ENCODE data around the gene SMG7. TPM values are rescaled to one million over a fixed set of nuclear protein-coding genes. Genes with fewer than 3 reads are reported as not detected.

Gene SMG7
- total RNA-seq, 3 donors from 2014 or later (not counting 1 experiment from before 2014, with no cell fraction given), result 56.5 to 78.5 (median 75.6) TPM

GRCh38 chr1:183449223-183449770, 23.0 kb upstream of the SMG7 start:
- H3K9me3 ChIP-seq (ENCODE audit: control insufficient read depth, insufficient read depth, low read length), result no peaks in the 10 kb centered on the region
- H3K4me3 ChIP-seq (ENCODE audit: low read length), result no peak overlapping the region
- H3K4me1 Mint-ChIP-seq, result no peaks in the 10 kb centered on the region
- H3K27me3 ChIP-seq (ENCODE audit: control insufficient read depth, insufficient read depth, low read length), result no peaks in the 10 kb centered on the region
- no peak overlapping the region for H3K4me3 Mint-ChIP-seq
- H3K36me3 Mint-ChIP-seq, result no peaks in the 10 kb centered on the region
- 88% methylated on average over 11 of the region's 13 CpGs for WGBS (ENCODE audit: insufficient coverage)
- intact Hi-C loops (cut with micrococcal nuclease), result no loop called here
- H3K27me3 Mint-ChIP-seq (ENCODE audit: low read depth in 2 of 2), result peaks cover 0 to 11% of the 10 kb centered on the region in 2 donors
- ATAC-seq, result no peak
- no peaks in the 10 kb centered on the region for H3K9me3 Mint-ChIP-seq
- no peak for TF ChIP-seq CTCF (IDR thresholded peaks at IDR 0.05)
- no peaks in the 10 kb centered on the region for H3K36me3 ChIP-seq (ENCODE audit: control insufficient read depth, insufficient read depth, low read length)
- no peaks in the 10 kb centered on the region for H3K4me1 ChIP-seq (ENCODE audit: control insufficient read depth, insufficient read depth, low read length)
- no peak overlapping the region for H3K27ac Mint-ChIP-seq
- no peak overlapping the region for H3K27ac ChIP-seq (ENCODE audit: low read length)
- no peak for DNase-seq

DNA sequence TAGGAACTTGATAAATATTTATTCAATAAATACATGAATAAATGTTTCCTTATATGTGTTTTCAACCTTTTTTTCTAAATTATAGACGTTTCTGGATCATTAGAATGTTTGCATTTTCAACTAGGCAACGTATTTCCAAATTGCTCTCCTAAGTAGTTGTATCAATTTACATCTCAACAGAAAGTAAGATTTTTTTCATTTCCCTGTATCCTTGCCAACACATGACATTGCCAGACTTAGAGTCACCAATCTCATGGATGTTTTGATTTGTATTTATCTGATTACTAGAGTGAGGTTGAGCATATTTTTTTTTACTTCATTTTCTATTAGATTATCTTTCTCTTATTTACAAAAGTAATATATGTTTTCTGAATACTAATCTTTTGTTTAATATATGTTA, 22.2 kb upstream of the SMG7 start:
- intact Hi-C loops (cut with micrococcal nuclease), result no loop called here
- no peak overlapping the region for H3K27ac ChIP-seq (ENCODE audit: low read length)
- TF ChIP-seq CTCF (IDR thresholded peaks at IDR 0.05), result no peak
- Mint-ChIP-seq H3K27me3 (ENCODE audit: low read depth in 2 of 2) (peaks cover 5 to 19% of the 10 kb centered on the region in 2 donors), H3K4me1 (no peaks in the 10 kb centered on the region), H3K27ac (no peak overlapping the region), H3K36me3 (no peaks in the 10 kb centered on the region), H3K4me3 (no peak overlapping the region), H3K9me3 (no peaks in the 10 kb centered on the region)
- no peaks in the 10 kb centered on the region for H3K27me3 ChIP-seq (ENCODE audit: control insufficient read depth, insufficient read depth, low read length)
- no peaks in the 10 kb centered on the region for H3K9me3 ChIP-seq (ENCODE audit: control insufficient read depth, insufficient read depth, low read length)
- no peaks in the 10 kb centered on the region for H3K36me3 ChIP-seq (ENCODE audit: control insufficient read depth, insufficient read depth, low read length)
- ATAC-seq, result no peak
- no peak overlapping the region for H3K4me3 ChIP-seq (ENCODE audit: low read length)
- no peaks in the 10 kb centered on the region for H3K4me1 ChIP-seq (ENCODE audit: control insufficient read depth, insufficient read depth, low read length)
- WGBS (ENCODE audit: insufficient coverage), result no CpG with 5 or more reads among the region's 2 CpGs
- DNase-seq, result no peak

- no peak overlapping the region for H3K4me3 ChIP-seq (ENCODE audit: low read length)
- intact Hi-C loops (cut with micrococcal nuclease), result no loop called here
- peaks cover 19 to 46% of the 10 kb centered on the region in 2 donors for H3K27me3 Mint-ChIP-seq (ENCODE audit: low read depth in 2 of 2)
- H3K36me3 Mint-ChIP-seq, result no peaks in the 10 kb centered on the region
- H3K4me1 ChIP-seq (ENCODE audit: control insufficient read depth, insufficient read depth, low read length), result no peaks in the 10 kb centered on the region
- H3K9me3 Mint-ChIP-seq, result no peaks in the 10 kb centered on the region
- no peak overlapping the region for H3K4me3 Mint-ChIP-seq
- no peaks in the 10 kb centered on the region for H3K4me1 Mint-ChIP-seq
- H3K27ac ChIP-seq (ENCODE audit: low read length), result no peak overlapping the region
- H3K36me3 ChIP-seq (ENCODE audit: control insufficient read depth, insufficient read depth, low read length), result no peaks in the 10 kb centered on the region
- DNase-seq, result no peak
- no peak overlapping the region for H3K27ac Mint-ChIP-seq
- no peak for TF ChIP-seq CTCF (IDR thresholded peaks at IDR 0.05)
- no peak for ATAC-seq
- no peaks in the 10 kb centered on the region for H3K9me3 ChIP-seq (ENCODE audit: control insufficient read depth, insufficient read depth, low read length)
- H3K27me3 ChIP-seq (ENCODE audit: control insufficient read depth, insufficient read depth, low read length), result peaks cover 6% of the 10 kb centered on the region
- WGBS (ENCODE audit: insufficient coverage), result 100% methylated on average over 1 of the region's 2 CpGs
These were observed 17.9 kb upstream of the SMG7 start for GRCh38 chr1:183454377-183454776.

DNA sequence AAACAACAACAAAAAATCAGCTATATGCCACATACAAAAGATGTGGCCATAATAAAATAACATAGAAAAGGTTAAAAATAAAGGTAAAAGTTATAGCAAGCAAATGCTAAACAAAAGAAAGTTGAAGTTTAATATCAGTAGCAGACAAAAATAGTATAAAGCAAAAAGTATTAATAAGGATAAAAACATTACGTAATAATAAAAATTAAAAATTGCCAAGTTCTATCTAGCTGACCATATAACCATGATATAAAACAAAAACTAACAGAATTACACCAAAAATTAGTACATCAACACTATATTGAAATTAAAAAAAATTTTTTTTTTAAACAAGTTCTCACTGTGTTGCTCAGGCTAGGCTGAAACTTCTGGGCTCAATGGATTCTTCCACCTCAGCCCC, 15.5 kb upstream of the SMG7 start:
- peaks cover 7% of the 10 kb centered on the region for H3K27me3 ChIP-seq (ENCODE audit: control insufficient read depth, insufficient read depth, low read length)
- H3K9me3 ChIP-seq (ENCODE audit: control insufficient read depth, insufficient read depth, low read length), result no peaks in the 10 kb centered on the region
- H3K36me3 Mint-ChIP-seq, result no peaks in the 10 kb centered on the region
- no peaks in the 10 kb centered on the region for H3K4me1 Mint-ChIP-seq
- H3K4me3 ChIP-seq (ENCODE audit: low read length), result no peak overlapping the region
- no peak overlapping the region for H3K27ac Mint-ChIP-seq
- H3K9me3 Mint-ChIP-seq, result no peaks in the 10 kb centered on the region
- WGBS (ENCODE audit: insufficient coverage), result no CpG with 5 or more reads among the region's 1 CpG
- no peak for TF ChIP-seq CTCF (IDR thresholded peaks at IDR 0.05)
- H3K27ac ChIP-seq (ENCODE audit: low read length), result no peak overlapping the region
- H3K4me3 Mint-ChIP-seq, result no peak overlapping the region
- DNase-seq, result no peak
- intact Hi-C loops (cut with micrococcal nuclease), result no loop called here
- no peaks in the 10 kb centered on the region for H3K36me3 ChIP-seq (ENCODE audit: control insufficient read depth, insufficient read depth, low read length)
- H3K27me3 Mint-ChIP-seq (ENCODE audit: low read depth in 2 of 2), result peaks cover 25 to 66% of the 10 kb centered on the region in 2 donors
- ATAC-seq, result no peak
- no peaks in the 10 kb centered on the region for H3K4me1 ChIP-seq (ENCODE audit: control insufficient read depth, insufficient read depth, low read length)
